ENCODE data around the gene B4GALT1. TPM values are rescaled to one million over a fixed set of nuclear protein-coding genes. Genes with fewer than 3 reads are reported as not detected.
A peak's percentile ranks its signal among the peaks of the same experiment; 100 is the strongest.

The B4GALT1 gene
- total RNA-seq, 1 experiment from 2014 or later, result 38.5 TPM

GRCh38 chr9:33151007-33151557 is 16.1 kb downstream of the B4GALT1 start:
- in situ Hi-C loops (cut with HindIII; ENCODE audit: low pct_unique_long_range_greater_than_20kb, low sequenced_read_pairs), result no loop called here
- peak; percentile 71 for DNase-seq (ENCODE audit: low read depth)

- in situ Hi-C loops (cut with HindIII; ENCODE audit: low pct_unique_long_range_greater_than_20kb, low sequenced_read_pairs), result no loop called here
- no peak for DNase-seq (ENCODE audit: low read depth)
These were observed 18.6 kb downstream of the B4GALT1 start for GRCh38 chr9:33148367-33149014.

GRCh38 chr9:33147416-33148169 is 19.5 kb downstream of the B4GALT1 start:
- DNase-seq (ENCODE audit: low read depth), result no peak
- in situ Hi-C loops (cut with HindIII; ENCODE audit: low pct_unique_long_range_greater_than_20kb, low sequenced_read_pairs), result no loop called here

GRCh38 chr9:33146298-33146697 is 20.8 kb downstream of the B4GALT1 start:
- in situ Hi-C loops (cut with HindIII; ENCODE audit: low pct_unique_long_range_greater_than_20kb, low sequenced_read_pairs), result no loop called here
- DNase-seq (ENCODE audit: low read depth), result no peak

- DNase-seq (ENCODE audit: low read depth), result no peak
- in situ Hi-C loops (cut with HindIII; ENCODE audit: low pct_unique_long_range_greater_than_20kb, low sequenced_read_pairs), result no loop called here
These were observed 22.6 kb downstream of the B4GALT1 start for GRCh38 chr9:33144551-33144950.

GRCh38 chr9:33143241-33143661 is 23.9 kb downstream of the B4GALT1 start:
- in situ Hi-C loops (cut with HindIII; ENCODE audit: low pct_unique_long_range_greater_than_20kb, low sequenced_read_pairs), result no loop called here
- DNase-seq (ENCODE audit: low read depth), result peak; percentile 74

- DNase-seq (ENCODE audit: low read depth), result no peak
- in situ Hi-C loops (cut with HindIII; ENCODE audit: low pct_unique_long_range_greater_than_20kb, low sequenced_read_pairs), result no loop called here
These were observed 24.6 kb downstream of the B4GALT1 start for GRCh38 chr9:33142535-33142934.

- no peak for DNase-seq (ENCODE audit: low read depth)
- in situ Hi-C loops (cut with HindIII; ENCODE audit: low pct_unique_long_range_greater_than_20kb, low sequenced_read_pairs), result no loop called here
These were observed 26.5 kb downstream of the B4GALT1 start for GRCh38 chr9:33140401-33141360.

- in situ Hi-C loops (cut with HindIII; ENCODE audit: low pct_unique_long_range_greater_than_20kb, low sequenced_read_pairs), result no loop called here
- DNase-seq (ENCODE audit: low read depth), result no peak
These were observed 27.5 kb downstream of the B4GALT1 start for GRCh38 chr9:33139421-33140228.

GRCh38 chr9:33138768-33139167 is 28.4 kb downstream of the B4GALT1 start:
- no peak for DNase-seq (ENCODE audit: low read depth)
- in situ Hi-C loops (cut with HindIII; ENCODE audit: low pct_unique_long_range_greater_than_20kb, low sequenced_read_pairs), result no loop called here

- in situ Hi-C loops (cut with HindIII; ENCODE audit: low pct_unique_long_range_greater_than_20kb, low sequenced_read_pairs), result no loop called here
These were observed 29.3 kb downstream of the B4GALT1 start for GRCh38 chr9:33137781-33138264.

GRCh38 chr9:33136721-33137670 is 30.1 kb downstream of the B4GALT1 start:
- no peak for DNase-seq (ENCODE audit: low read depth)
- in situ Hi-C loops (cut with HindIII; ENCODE audit: low pct_unique_long_range_greater_than_20kb, low sequenced_read_pairs), result no loop called here

More at GRCh38 chr9:33137781-33138264, 29.3 kb downstream of the B4GALT1 start:
- no peak for DNase-seq (ENCODE audit: low read depth)

GRCh38 chr9:33135470-33135958 is 31.6 kb downstream of the B4GALT1 start:
- DNase-seq (ENCODE audit: low read depth), result no peak
- in situ Hi-C loops (cut with HindIII; ENCODE audit: low pct_unique_long_range_greater_than_20kb, low sequenced_read_pairs), result no loop called here

GRCh38 chr9:33135031-33135461 is 32.1 kb downstream of the B4GALT1 start:
- in situ Hi-C loops (cut with HindIII; ENCODE audit: low pct_unique_long_range_greater_than_20kb, low sequenced_read_pairs), result no loop called here
- DNase-seq (ENCODE audit: low read depth), result no peak

GRCh38 chr9:33133186-33133585 is 34.0 kb downstream of the B4GALT1 start:
- no peak for DNase-seq (ENCODE audit: low read depth)
- in situ Hi-C loops (cut with HindIII; ENCODE audit: low pct_unique_long_range_greater_than_20kb, low sequenced_read_pairs), result no loop called here

Measured in Caki2 (cell line).